ENCODE measurements around the gene LRRK1.

DNA sequence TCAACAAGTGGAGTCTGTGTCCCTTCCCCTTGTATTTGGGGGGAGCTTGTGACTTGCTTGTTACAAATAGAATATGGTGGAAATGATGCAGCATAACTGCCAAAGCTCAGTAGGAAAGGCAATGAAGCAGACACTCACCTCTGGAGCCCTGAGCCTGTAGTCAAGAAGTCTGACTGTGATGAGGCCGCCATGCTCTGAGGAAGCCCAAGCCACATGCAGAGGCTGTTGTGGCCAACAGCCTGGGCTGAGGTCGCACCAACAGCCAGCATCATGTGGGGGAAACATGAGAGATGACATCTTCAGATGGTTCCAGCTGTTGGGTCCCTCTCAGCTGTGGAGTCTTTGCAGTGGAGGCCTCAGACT lies 171.3 kb downstream of the LRRK1 start:
- TF ChIP-seq POLR2A (IDR thresholded peaks at IDR 0.05; ENCODE audit: low read depth, low read length) (no peak), MAZ (IDR thresholded peaks at IDR 0.05; ENCODE audit: borderline replicate concordance, low read depth, low read length) (no peak), NFE2L2 (IDR thresholded peaks at IDR 0.05; ENCODE audit: low read depth, low read length) (no peak), RCOR1 (IDR thresholded peaks at IDR 0.05; ENCODE audit: insufficient replicate concordance, low read length) (no peak), MXI1 (IDR thresholded peaks at IDR 0.05; ENCODE audit: borderline replicate concordance, low read depth, low read length) (no peak), CHD1 (IDR thresholded peaks at IDR 0.05; ENCODE audit: low read depth, low read length) (no peak), BHLHE40 (IDR thresholded peaks at IDR 0.05; ENCODE audit: low read depth, low read length) (no peak)
- TF ChIP-seq, protein P1, sequence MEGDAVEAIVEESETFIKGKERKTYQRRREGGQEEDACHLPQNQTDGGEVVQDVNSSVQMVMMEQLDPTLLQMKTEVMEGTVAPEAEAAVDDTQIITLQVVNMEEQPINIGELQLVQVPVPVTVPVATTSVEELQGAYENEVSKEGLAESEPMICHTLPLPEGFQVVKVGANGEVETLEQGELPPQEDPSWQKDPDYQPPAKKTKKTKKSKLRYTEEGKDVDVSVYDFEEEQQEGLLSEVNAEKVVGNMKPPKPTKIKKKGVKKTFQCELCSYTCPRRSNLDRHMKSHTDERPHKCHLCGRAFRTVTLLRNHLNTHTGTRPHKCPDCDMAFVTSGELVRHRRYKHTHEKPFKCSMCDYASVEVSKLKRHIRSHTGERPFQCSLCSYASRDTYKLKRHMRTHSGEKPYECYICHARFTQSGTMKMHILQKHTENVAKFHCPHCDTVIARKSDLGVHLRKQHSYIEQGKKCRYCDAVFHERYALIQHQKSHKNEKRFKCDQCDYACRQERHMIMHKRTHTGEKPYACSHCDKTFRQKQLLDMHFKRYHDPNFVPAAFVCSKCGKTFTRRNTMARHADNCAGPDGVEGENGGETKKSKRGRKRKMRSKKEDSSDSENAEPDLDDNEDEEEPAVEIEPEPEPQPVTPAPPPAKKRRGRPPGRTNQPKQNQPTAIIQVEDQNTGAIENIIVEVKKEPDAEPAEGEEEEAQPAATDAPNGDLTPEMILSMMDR (conservative IDR thresholded peaks at IDR 0.05; ENCODE audit: low read depth, low read length), result no peak
- TF ChIP-seq, protein P2, sequence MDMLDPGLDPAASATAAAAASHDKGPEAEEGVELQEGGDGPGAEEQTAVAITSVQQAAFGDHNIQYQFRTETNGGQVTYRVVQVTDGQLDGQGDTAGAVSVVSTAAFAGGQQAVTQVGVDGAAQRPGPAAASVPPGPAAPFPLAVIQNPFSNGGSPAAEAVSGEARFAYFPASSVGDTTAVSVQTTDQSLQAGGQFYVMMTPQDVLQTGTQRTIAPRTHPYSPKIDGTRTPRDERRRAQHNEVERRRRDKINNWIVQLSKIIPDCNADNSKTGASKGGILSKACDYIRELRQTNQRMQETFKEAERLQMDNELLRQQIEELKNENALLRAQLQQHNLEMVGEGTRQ (IDR thresholded peaks at IDR 0.05; ENCODE audit: low read depth, low read length), result no peak
